HepG2 (cell line): ENCODE data around the gene UNC5B. TPM values are rescaled to one million over a fixed set of nuclear protein-coding genes. Genes with fewer than 3 reads are reported as not detected.

Experiments
- ATAC-seq: fragments of 200-7000 bp; cut with Tn5 transposase; 3 replicates; pipeline ENCODE4 v1.9.1; 2020; ENCODE audit warnings: mild to moderate bottlenecking, moderate library complexity
- BruUV-seq: library from RNA; stranded (reverse); fragments of 400-500 nt; replicated peaks from 2 replicates; lab custom pipeline; 2021; lab: Mats Ljungman, UMichigan
- CTCF ChIA-PET: fragments of 300-600 bp; formaldehyde crosslinking; extraction: SDS; loops from one replicate; lab custom pipeline; 2021; ENCODE audit warnings: low total read pairs, inconsistent platforms, low intra/inter-chr PET ratio; lab: Yijun Ruan, JAX
- POLR2A ChIA-PET: fragments of 350-600 bp; sonication (Branson Sonifier 250); formaldehyde crosslinking; loops from one replicate; lab custom pipeline; 2020; ENCODE audit warnings: antibody characterized with exemption, inconsistent platforms; lab: Yijun Ruan, JAX
- DNase-seq: peaks from one replicate; pipeline ENCODE4 v3.0.0-alpha.2; 2015; ENCODE audit warnings: low spot score
- FAIRE-seq: peaks from 3 replicates; lab custom pipeline; 2011; peaks lifted over from hg19 to GRCh38; lab: Jason Lieb, UNC
- H2AFZ ChIP-seq: one replicate; pipeline ENCODE4 v1.6.1; 2011; ENCODE audit warnings: low read length, inconsistent platforms
- H3K27ac ChIP-seq: fragments of 300-600 bp; 3 replicates; pipeline ENCODE4 v1.8.0; 2011; ENCODE audit warnings: mixed run types, mild to moderate bottlenecking, mixed read lengths, low read length, inconsistent platforms; ENCODE audit not compliant: insufficient read depth; ENCODE audit errors: extremely low read length
- H3K27me3 ChIP-seq, 2 experiments: fragments of 200-600 bp in 1 of 2; 2 replicates in 1 of 2; 3 replicates in 1 of 2; pipeline versions ENCODE4 v1.6.0 to v1.8.0; 2011; ENCODE audit warnings: low read length in 2 of 2, mild to moderate bottlenecking in 2 of 2, moderate library complexity in 2 of 2, inconsistent platforms in 1 of 2; ENCODE audit not compliant: insufficient read depth in 2 of 2, control insufficient read depth in 1 of 2
- H3K36me3 ChIP-seq, 2 experiments: fragments of 200-600 bp in 1 of 2; replicated peaks in 1 of 2; 2 replicates in 1 of 2; 3 replicates in 1 of 2; pipeline versions ENCODE4 v1.5.1 to v1.8.0; 2011; ENCODE audit warnings: low read length in 2 of 2, inconsistent platforms in 1 of 2; ENCODE audit not compliant: insufficient read depth in 2 of 2, control insufficient read depth in 1 of 2
- H3K4me1 ChIP-seq: 2 replicates; pipeline ENCODE4 v1.5.1; 2012; ENCODE audit warnings: low read length, inconsistent platforms; ENCODE audit not compliant: insufficient read depth
- H3K4me2 ChIP-seq: 2 replicates; pipeline ENCODE4 v1.6.0; 2011; ENCODE audit warnings: low read depth, low read length, inconsistent platforms
- H3K4me3 ChIP-seq, 3 experiments: fragments of 200-600 bp in 1 of 3; sonication (generic), shearing (Covaris generic) in 1 of 3; replicated peaks in 1 of 3; 2 replicates each; pipeline ENCODE4 v1.5.1; 2011 to 2016; ENCODE audit warnings: low read length in 3 of 3, inconsistent platforms in 2 of 3, low read depth in 2 of 3, mild to moderate bottlenecking in 2 of 3, control low read depth in 1 of 3, mixed read lengths in 1 of 3; ENCODE audit not compliant: insufficient read depth in 1 of 3
- H3K79me2 ChIP-seq: one replicate; pipeline ENCODE4 v1.6.1; 2011; ENCODE audit warnings: low read length, inconsistent platforms; ENCODE audit not compliant: insufficient read depth
- H3K9ac ChIP-seq: 2 replicates; pipeline ENCODE4 v1.6.0; 2011; ENCODE audit warnings: mild to moderate bottlenecking, low read depth, low read length, inconsistent platforms; ENCODE audit not compliant: insufficient read depth
- H3K9me3 ChIP-seq: 2 replicates; pipeline ENCODE4 v1.5.1; 2012; ENCODE audit warnings: mild to moderate bottlenecking, low read length
- H4K20me1 ChIP-seq: 2 replicates; pipeline ENCODE4 v1.6.0; 2011; ENCODE audit warnings: inconsistent platforms, mild to moderate bottlenecking, low read length, moderate library complexity; ENCODE audit not compliant: insufficient read depth
- AKAP8 ChIP-seq: sonication (generic); formaldehyde crosslinking; IDR thresholded peaks from 2 replicates; pipeline ENCODE4 v1.5.1; 2020; ENCODE audit warnings: mild to moderate bottlenecking, missing genetic modification reagents
- HOXA5 ChIP-seq: sonication (generic); formaldehyde crosslinking; IDR thresholded peaks from 2 replicates; pipeline ENCODE4 v1.4.0; 2020; ENCODE audit warnings: missing genetic modification reagents
- NFKBIZ ChIP-seq: IDR thresholded peaks from 2 replicates; pipeline ENCODE4 v1.6.1; 2018; ENCODE audit warnings: missing genetic modification reagents, missing compliant biosample characterization
- ZNF792 ChIP-seq: IDR thresholded peaks from 2 replicates; pipeline ENCODE4 v1.6.1; 2016
- WGBS: methylation state at CpG from one replicate; pipeline ENCODE4 v1.1.6; 2017; ENCODE audit warnings: low lambda C conversion rate; 5-methylcytosine and 5-hydroxymethylcytosine counted together
- in situ Hi-C: cut with HindIII; loops from 2 replicates; pipeline ENCODE4 v1.10.0; 2017; ENCODE audit warnings: low pct_unique_long_range_greater_than_20kb; ENCODE audit not compliant: extremely low pct_ligation_motif_present
- intact Hi-C: fragments of 100-400 bp; cut with micrococcal nuclease; formaldehyde crosslinking; loops from one replicate; pipeline ENCODE4 v1.10.0; 2022; ENCODE audit not compliant: unreplicated experiment
- polyA plus RNA-seq, 8 experiments: library from polyadenylated mRNA; depleted of rRNA in 3 of 8; stranded (reverse) in 7 of 8; unstranded in 1 of 8; fragments of >200 nt; fragmentation: Illumina TruSeq in 4 of 8; extraction: Trizol in 4 of 8; gene quantifications; 2 replicates each; pipeline versions ENCODE4 v1.2.1 to v1.2.3, GENCODE V29; 2011 to 2016; ENCODE audit warnings: low read depth in 4 of 8, missing spikeins in 1 of 8, mixed read lengths in 1 of 8; ENCODE audit not compliant: insufficient read depth in 1 of 8
- total RNA-seq, 5 experiments: library from RNA; depleted of rRNA; stranded (reverse); fragments of >200 nt; fragmentation: Illumina TruSeq; extraction: Trizol; gene quantifications; 2 replicates each; pipeline ENCODE4 v1.2.3, GENCODE V29; 2016; ENCODE audit warnings: low read depth in 1 of 5
- TF ChIP-seq, protein P1 (sequence below): sonication (generic); formaldehyde crosslinking; IDR thresholded peaks from 2 replicates; pipeline ENCODE4 v1.5.1; 2020; ENCODE audit warnings: mild to moderate bottlenecking, moderate library complexity, missing genetic modification reagents
- TF ChIP-seq, protein P2 (sequence below): sonication (generic); formaldehyde crosslinking; IDR thresholded peaks from 2 replicates; pipeline ENCODE4 v1.5.0; 2020; ENCODE audit warnings: mild to moderate bottlenecking, missing genetic modification reagents, moderate library complexity
- TF ChIP-seq, protein P3 (sequence below): sonication (generic); formaldehyde crosslinking; IDR thresholded peaks from 2 replicates; pipeline ENCODE4 v1.4.0; 2020; ENCODE audit warnings: missing genetic modification reagents

The UNC5B gene
- total and polyA plus RNA-seq, 2 of the 13 experiments (the other 11 are each of a cell fraction or from before 2014, with no cell fraction given) = 0.07 TPM

DNA sequence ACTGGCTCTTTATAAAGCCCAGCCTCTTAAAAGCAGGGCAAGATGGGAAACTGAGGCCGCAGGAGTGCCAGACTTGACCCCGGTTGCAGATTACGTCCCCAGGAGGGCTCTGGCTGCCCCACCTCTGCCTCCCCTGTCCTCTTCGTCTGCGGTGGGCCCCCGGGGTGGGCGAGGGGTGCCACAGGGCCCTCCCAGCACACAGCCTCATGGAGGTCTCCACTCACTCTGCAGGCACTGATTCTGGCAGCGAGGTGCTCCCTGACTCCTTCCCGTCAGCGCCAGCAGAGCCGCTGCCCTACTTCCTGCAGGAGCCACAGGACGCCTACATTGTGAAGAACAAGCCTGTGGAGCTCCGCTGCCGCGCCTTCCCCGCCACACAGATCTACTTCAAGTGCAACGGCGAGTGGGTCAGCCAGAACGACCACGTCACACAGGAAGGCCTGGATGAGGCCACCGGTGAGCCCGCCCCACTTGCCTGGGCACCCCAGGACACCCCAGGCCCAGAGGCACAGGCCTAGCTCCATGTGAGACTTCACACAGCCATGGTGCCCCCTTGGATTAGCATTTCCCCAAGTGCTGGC, 67.3 kb downstream of the UNC5B start:
- DNase-seq (no peak), FAIRE-seq (no peak), ATAC-seq (no peak)
- no TSS peak for BruUV-seq
- H3K4me3 ChIP-seq = no peak overlapping the region
- H3K27me3 ChIP-seq = peaks cover 0 to 9% of the 10 kb centered on the region in 2 experiments; a peak in 2 of 5 replicates
- H3K9ac ChIP-seq = no peak overlapping the region
- ChIA-PET POLR2A (no interaction called here), CTCF (no interaction called here)
- WGBS = 51% methylated on average over 9 of the region's 22 CpGs
- no peak overlapping the region for H2AFZ ChIP-seq
- in situ Hi-C loops (no loop called here), intact Hi-C loops (no loop called here)
- H4K20me1 ChIP-seq = no peaks in the 10 kb centered on the region
- H3K9me3 ChIP-seq = no peaks in the 10 kb centered on the region
- H3K36me3 ChIP-seq = no peaks in the 10 kb centered on the region
- no peak overlapping the region for H3K27ac ChIP-seq
- H3K4me2 ChIP-seq = no peak overlapping the region
- H3K4me1 ChIP-seq = no peaks in the 10 kb centered on the region
- TF ChIP-seq, protein P1, sequence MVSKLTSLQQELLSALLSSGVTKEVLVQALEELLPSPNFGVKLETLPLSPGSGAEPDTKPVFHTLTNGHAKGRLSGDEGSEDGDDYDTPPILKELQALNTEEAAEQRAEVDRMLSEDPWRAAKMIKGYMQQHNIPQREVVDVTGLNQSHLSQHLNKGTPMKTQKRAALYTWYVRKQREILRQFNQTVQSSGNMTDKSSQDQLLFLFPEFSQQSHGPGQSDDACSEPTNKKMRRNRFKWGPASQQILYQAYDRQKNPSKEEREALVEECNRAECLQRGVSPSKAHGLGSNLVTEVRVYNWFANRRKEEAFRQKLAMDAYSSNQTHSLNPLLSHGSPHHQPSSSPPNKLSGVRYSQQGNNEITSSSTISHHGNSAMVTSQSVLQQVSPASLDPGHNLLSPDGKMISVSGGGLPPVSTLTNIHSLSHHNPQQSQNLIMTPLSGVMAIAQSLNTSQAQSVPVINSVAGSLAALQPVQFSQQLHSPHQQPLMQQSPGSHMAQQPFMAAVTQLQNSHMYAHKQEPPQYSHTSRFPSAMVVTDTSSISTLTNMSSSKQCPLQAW (CRISPR knock-in tag) = no peak
- no peak for TF ChIP-seq AKAP8
- TF ChIP-seq, all 625 proteins: peak for 0
- no peaks in the 10 kb centered on the region for H3K79me2 ChIP-seq

DNA sequence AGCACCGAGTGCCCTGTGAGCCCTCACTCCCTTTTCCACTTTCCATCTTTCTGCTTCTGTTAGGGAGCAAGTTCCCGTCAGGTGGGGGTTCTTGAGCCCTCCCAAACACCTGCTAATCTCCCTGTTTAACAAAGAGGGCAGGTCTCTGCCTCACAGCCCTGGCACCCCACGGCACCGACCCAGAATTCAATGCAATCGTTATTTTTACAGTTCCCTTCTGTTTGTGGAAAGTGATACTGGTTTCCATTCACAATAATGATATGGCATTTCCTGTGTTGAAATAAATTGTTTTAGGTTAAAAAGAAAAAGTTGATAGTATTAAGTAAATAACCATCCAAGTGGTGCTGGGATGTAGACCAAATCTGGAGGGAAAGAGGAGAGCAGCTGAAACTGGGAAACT, 67.8 kb downstream of the UNC5B start:
- TF ChIP-seq HOXA5 (CRISPR knock-in tag) (no peak), ZNF792 (CRISPR knock-in tag) (no peak), NFKBIZ (CRISPR knock-in tag) (no peak)
- TF ChIP-seq, protein P2, sequence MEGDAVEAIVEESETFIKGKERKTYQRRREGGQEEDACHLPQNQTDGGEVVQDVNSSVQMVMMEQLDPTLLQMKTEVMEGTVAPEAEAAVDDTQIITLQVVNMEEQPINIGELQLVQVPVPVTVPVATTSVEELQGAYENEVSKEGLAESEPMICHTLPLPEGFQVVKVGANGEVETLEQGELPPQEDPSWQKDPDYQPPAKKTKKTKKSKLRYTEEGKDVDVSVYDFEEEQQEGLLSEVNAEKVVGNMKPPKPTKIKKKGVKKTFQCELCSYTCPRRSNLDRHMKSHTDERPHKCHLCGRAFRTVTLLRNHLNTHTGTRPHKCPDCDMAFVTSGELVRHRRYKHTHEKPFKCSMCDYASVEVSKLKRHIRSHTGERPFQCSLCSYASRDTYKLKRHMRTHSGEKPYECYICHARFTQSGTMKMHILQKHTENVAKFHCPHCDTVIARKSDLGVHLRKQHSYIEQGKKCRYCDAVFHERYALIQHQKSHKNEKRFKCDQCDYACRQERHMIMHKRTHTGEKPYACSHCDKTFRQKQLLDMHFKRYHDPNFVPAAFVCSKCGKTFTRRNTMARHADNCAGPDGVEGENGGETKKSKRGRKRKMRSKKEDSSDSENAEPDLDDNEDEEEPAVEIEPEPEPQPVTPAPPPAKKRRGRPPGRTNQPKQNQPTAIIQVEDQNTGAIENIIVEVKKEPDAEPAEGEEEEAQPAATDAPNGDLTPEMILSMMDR = no peak
- TF ChIP-seq, protein P3, sequence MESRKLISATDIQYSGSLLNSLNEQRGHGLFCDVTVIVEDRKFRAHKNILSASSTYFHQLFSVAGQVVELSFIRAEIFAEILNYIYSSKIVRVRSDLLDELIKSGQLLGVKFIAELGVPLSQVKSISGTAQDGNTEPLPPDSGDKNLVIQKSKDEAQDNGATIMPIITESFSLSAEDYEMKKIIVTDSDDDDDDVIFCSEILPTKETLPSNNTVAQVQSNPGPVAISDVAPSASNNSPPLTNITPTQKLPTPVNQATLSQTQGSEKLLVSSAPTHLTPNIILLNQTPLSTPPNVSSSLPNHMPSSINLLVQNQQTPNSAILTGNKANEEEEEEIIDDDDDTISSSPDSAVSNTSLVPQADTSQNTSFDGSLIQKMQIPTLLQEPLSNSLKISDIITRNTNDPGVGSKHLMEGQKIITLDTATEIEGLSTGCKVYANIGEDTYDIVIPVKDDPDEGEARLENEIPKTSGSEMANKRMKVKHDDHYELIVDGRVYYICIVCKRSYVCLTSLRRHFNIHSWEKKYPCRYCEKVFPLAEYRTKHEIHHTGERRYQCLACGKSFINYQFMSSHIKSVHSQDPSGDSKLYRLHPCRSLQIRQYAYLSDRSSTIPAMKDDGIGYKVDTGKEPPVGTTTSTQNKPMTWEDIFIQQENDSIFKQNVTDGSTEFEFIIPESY (CRISPR knock-in tag) = no peak
- TF ChIP-seq, all 625 proteins: peak for 0
- 3% methylated on average over 5 of the region's 5 CpGs for WGBS
- Histone ChIP-seq H3K27me3 (peaks cover 0 to 4% of the 10 kb centered on the region in 2 experiments; a peak in 2 of 5 replicates), H3K27ac (no peak overlapping the region), H3K4me1 (no peaks in the 10 kb centered on the region), H3K79me2 (no peaks in the 10 kb centered on the region), H3K9me3 (no peaks in the 10 kb centered on the region), H3K9ac (no peak overlapping the region), H3K4me3 (no peak overlapping the region), H4K20me1 (no peaks in the 10 kb centered on the region), H3K4me2 (no peak overlapping the region), H3K36me3 (no peaks in the 10 kb centered on the region), H2AFZ (no peak overlapping the region)
- intact Hi-C loops = no loop called here
- ChIA-PET CTCF (no interaction called here), POLR2A (no interaction called here)
- no peak for FAIRE-seq
- ATAC-seq = no peak
- DNase-seq = no peak
- in situ Hi-C loops = no loop called here
- BruUV-seq = no TSS peak
